Peyer's patch (tissue), 4 donors: Measurements from ENCODE around the gene TSGA10. TPM values are rescaled to one million over a fixed set of nuclear protein-coding genes. Genes with fewer than 3 reads are reported as not detected.
"Not testable (repeated sequence)": the region's sequence is repeated elsewhere in the genome, so short reads cannot be mapped to it uniquely, and the experiment has no call there.

Experiments used
- DNase-seq, 3 donors: peaks; one replicate each; pipeline ENCODE4 v3.0.0-alpha.2; 2017 to 2019
- H3K27ac ChIP-seq, 4 donors: fragments of 200-600 bp; sonication (generic); one replicate each; pipeline ENCODE4 v1.5.1; 2016 to 2019
- H3K27me3 ChIP-seq, 2 donors: fragments of 200-600 bp; sonication (generic); one replicate each; pipeline ENCODE4 v1.5.1; 2019
- H3K36me3 ChIP-seq, 3 donors: fragments of 200-600 bp; sonication (generic); one replicate each; pipeline ENCODE4 v1.5.1; 2016 to 2019
- H3K4me1 ChIP-seq, 4 donors: fragments of 200-600 bp; sonication (generic); one replicate each; pipeline ENCODE4 v1.5.1; 2016 to 2019
- H3K4me3 ChIP-seq, 4 donors: fragments of 200-600 bp; sonication (generic); 1 replicate in 3 of 4; 2 replicates in 1 of 4; pipeline ENCODE4 v1.5.1; 2016 to 2019; ENCODE audit warnings: mild to moderate bottlenecking in 1 of 4
- H3K9me3 ChIP-seq, 4 donors: fragments of 200-600 bp; sonication (generic); one replicate each; pipeline ENCODE4 v1.5.1; 2016 to 2019; ENCODE audit warnings: mild to moderate bottlenecking in 1 of 4
- POLR2A ChIP-seq, 2 donors: fragments of 450-650 bp; IDR thresholded peaks; one replicate each; pipeline ENCODE4 v1.5.1; 2017; ENCODE audit warnings: antibody characterized with exemption in 2 of 2, mild to moderate bottlenecking in 2 of 2, moderate library complexity in 2 of 2
- total RNA-seq, 4 donors: library from RNA; depleted of rRNA; stranded (reverse); fragments of >200 nt; gene quantifications; one replicate each; pipeline ENCODE4 v1.1.0, GENCODE V29; 2016
- TF ChIP-seq, protein P1 (sequence below), 6 experiments: fragments of 450-650 bp in 4 of 6; fragments of 200-600 bp in 2 of 6; sonication (generic) in 1 of 6; IDR thresholded peaks; one replicate each; pipeline ENCODE4 v1.5.1; 2017 to 2019; ENCODE audit warnings: antibody characterized with exemption in 6 of 6, mild to moderate bottlenecking in 3 of 6, moderate library complexity in 1 of 6

The TSGA10 gene
- total RNA-seq, 4 donors from 2014 or later: 6.7 to 21.5 (median 11.0) TPM

DNA sequence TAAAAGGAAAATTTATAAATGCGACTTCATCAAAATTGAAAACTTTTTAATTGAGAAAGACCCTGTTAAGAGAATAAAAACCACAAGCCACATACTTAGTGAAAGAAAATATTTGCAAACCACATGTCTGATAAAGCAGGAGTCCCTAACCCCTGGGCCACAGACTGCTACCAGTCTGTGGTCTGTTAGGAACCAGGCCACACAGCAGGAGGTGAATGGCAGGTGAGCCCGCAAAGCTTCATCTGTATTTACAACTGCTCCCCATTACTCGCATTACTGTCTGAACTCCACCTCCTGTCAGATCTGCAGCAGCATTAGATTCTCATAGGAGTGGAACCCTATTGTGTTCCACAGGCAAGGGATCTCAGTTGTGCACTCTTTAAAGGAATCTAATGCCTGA is 123.3 kb downstream of the TSGA10 start:
- no peak for TF ChIP-seq POLR2A (IDR thresholded peaks at IDR 0.05)
- TF ChIP-seq, protein P1, sequence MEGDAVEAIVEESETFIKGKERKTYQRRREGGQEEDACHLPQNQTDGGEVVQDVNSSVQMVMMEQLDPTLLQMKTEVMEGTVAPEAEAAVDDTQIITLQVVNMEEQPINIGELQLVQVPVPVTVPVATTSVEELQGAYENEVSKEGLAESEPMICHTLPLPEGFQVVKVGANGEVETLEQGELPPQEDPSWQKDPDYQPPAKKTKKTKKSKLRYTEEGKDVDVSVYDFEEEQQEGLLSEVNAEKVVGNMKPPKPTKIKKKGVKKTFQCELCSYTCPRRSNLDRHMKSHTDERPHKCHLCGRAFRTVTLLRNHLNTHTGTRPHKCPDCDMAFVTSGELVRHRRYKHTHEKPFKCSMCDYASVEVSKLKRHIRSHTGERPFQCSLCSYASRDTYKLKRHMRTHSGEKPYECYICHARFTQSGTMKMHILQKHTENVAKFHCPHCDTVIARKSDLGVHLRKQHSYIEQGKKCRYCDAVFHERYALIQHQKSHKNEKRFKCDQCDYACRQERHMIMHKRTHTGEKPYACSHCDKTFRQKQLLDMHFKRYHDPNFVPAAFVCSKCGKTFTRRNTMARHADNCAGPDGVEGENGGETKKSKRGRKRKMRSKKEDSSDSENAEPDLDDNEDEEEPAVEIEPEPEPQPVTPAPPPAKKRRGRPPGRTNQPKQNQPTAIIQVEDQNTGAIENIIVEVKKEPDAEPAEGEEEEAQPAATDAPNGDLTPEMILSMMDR (IDR thresholded peaks at IDR 0.05): no peak
- no peaks in the 10 kb centered on the region for H3K9me3 ChIP-seq
- DNase-seq: no peak
- no peak overlapping the region for H3K27ac ChIP-seq
- no peak overlapping the region for H3K4me3 ChIP-seq
- H3K4me1 ChIP-seq: no peaks in the 10 kb centered on the region
- H3K36me3 ChIP-seq: no peaks in the 10 kb centered on the region
- H3K27me3 ChIP-seq: no peaks in the 10 kb centered on the region

DNA sequence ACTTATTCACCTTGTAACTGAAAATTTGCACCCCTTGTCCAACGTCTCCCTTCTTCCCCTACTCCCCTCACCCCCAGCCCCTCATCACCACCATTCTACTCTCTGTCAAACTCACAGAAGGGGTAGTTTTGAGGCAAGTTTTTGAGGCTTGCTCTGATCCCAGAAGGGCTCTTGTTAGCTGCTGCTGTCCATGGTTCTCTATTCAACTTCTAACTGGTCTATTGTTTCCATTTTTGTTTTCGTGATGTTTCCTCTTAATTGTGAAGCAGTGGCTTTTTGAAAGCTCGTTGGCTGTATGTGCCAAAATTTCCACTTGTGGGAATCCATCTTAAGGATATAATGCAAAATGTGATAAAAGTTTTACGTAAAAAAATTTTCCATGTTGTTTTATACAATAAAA is 126.2 kb downstream of the TSGA10 start:
- Histone ChIP-seq H3K36me3 (no peaks in the 10 kb centered on the region), H3K27ac (no peak overlapping the region), H3K4me3 (no peak overlapping the region), H3K27me3 (no peaks in the 10 kb centered on the region), H3K9me3 (no peaks in the 10 kb centered on the region), H3K4me1 (no peaks in the 10 kb centered on the region)
- TF ChIP-seq, protein P1 (IDR thresholded peaks at IDR 0.05): no peak
- no peak for TF ChIP-seq POLR2A (IDR thresholded peaks at IDR 0.05)
- no peak for DNase-seq

DNA sequence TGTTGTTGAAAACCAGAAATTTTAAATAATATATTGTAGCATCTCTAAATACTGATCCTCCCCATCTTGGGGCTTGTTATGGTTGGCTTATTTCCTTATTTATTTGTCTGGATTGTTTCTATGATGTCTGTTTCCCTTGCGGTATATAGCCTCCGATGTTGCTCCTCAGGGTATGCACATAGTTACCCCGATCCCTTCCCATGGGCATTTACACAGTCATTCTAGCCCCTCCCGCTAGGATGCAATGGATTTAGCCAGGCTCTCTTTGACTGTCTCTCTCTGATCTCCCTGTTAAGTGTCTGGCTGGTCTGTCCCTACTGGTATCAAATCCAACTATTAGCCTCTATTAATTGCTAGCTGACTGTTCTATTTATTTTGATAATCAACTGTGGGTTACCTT is 126.9 kb downstream of the TSGA10 start:
- no peaks in the 10 kb centered on the region for H3K36me3 ChIP-seq
- no peaks in the 10 kb centered on the region for H3K27me3 ChIP-seq
- H3K4me3 ChIP-seq: no peak overlapping the region
- H3K27ac ChIP-seq: no peak overlapping the region
- no peak for DNase-seq
- no peak for TF ChIP-seq POLR2A (IDR thresholded peaks at IDR 0.05)
- H3K9me3 ChIP-seq: no peaks in the 10 kb centered on the region
- no peaks in the 10 kb centered on the region for H3K4me1 ChIP-seq

DNA sequence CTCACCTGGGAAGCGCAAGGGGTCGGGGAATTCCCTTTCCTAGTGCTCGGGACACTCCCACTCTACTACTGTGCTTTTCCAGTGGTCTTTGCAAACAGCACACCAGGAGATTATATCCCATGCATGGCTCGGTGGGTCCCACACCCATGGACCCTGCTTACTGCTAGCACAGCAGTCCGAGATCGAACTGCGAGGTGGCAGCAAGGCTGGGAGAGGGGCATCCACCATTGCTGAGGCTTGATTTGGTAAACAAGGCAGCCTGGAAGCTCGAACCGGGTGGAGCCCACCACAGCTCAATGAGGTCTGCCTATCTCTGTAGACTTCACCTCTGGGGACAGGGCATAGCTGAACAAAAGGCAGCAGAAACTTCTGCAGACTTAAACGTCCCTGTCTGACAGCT is 154.0 kb downstream of the TSGA10 start:
- no peak for DNase-seq
- Histone ChIP-seq H3K27ac (no peak overlapping the region), H3K4me1 (no peaks in the 10 kb centered on the region), H3K36me3 (no peaks in the 10 kb centered on the region), H3K27me3 (no peaks in the 10 kb centered on the region), H3K4me3 (no peak overlapping the region), H3K9me3 (no peaks in the 10 kb centered on the region)
- no peak for TF ChIP-seq POLR2A (IDR thresholded peaks at IDR 0.05)
- TF ChIP-seq, protein P1 (IDR thresholded peaks at IDR 0.05): no peak

DNA sequence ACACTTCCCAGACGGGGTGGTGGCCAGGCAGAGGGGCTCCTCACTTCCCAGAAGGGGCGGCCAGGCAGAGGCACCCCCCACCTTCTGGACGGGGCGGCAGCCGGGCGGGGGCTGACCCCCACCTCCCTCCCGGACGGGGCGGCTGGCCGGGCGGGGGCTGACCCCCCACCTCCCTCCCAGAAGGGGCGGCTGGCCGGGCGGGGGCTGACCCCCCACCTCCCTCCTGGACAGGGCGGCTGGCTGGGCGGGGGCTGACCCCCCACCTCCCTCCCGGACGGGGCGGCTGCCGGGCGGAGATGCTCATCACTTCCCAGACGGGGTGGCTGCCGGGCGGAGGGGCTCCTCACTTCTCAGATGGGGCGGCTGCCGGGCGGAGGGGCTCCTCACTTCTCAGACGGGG is 166.0 kb downstream of the TSGA10 start:
- not testable (repeated sequence) for H3K4me3 ChIP-seq, H3K27me3 ChIP-seq, H3K4me1 ChIP-seq, H3K36me3 ChIP-seq, H3K9me3 ChIP-seq, DNase-seq, H3K27ac ChIP-seq

DNA sequence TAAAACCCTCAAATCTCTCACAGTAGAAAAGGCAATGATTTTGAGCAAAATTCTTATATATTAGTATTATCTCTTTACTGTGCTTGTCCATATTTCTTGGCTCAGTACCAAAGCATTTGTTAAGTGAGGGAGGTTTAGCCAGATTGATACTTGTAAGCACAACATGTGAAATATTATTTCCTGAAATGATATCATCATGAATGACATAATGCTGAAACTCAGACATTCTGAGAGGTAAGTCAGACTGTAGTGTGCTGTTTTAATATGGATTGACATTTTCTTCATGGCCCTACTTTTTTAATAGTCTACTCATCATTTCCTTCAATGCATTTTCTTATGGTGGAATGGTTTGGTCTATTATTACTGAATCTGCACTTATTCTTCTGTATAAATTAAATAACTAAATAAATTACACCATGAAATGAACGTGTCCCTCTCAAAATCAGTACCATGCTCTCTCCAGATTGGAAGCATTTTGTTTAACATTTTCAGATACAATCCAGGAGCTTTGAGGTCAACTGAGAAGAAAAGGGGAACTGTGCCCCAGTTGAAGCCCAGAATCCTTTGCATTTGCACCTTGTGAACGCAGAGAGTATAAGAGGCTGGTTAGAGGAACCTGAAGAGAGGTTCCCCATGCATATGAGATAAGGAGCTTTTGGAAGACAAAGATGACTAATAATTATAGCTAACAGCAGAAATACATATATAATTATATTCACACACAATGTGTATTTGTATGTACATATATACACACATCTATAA is 168.7 kb downstream of the TSGA10 start:
- no peak overlapping the region for H3K4me3 ChIP-seq
- no peak overlapping the region for H3K27ac ChIP-seq
- no peaks in the 10 kb centered on the region for H3K4me1 ChIP-seq
- H3K36me3 ChIP-seq: no peaks in the 10 kb centered on the region
- TF ChIP-seq POLR2A (IDR thresholded peaks at IDR 0.05): no peak
- TF ChIP-seq, protein P1 (IDR thresholded peaks at IDR 0.05): no peak
- no peaks in the 10 kb centered on the region for H3K27me3 ChIP-seq
- no peak for DNase-seq
- no peaks in the 10 kb centered on the region for H3K9me3 ChIP-seq

DNA sequence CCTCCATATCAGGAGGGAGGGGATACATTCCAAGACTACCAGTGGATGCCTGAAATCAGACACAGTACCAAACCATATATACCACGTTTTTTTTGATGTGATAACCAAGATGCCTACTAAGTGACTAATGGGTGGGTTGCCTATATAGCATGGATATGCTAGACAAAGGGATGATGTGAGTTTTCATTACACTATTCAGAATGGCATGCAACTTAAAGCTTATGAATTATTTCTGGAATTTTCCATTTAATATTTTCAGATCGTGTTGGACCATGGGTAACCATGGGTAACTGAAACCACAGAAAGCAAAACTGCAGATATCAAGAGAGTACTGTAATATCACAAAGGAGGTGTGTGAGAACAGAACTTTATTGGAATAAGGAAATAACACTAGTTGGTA is 179.1 kb downstream of the TSGA10 start:
- H3K4me3 ChIP-seq: no peak overlapping the region
- H3K4me1 ChIP-seq: no peaks in the 10 kb centered on the region
- DNase-seq: no peak
- TF ChIP-seq, protein P1 (IDR thresholded peaks at IDR 0.05): no peak
- TF ChIP-seq POLR2A (IDR thresholded peaks at IDR 0.05): no peak
- H3K36me3 ChIP-seq: no peaks in the 10 kb centered on the region
- H3K9me3 ChIP-seq: peaks cover 0 to 9% (median 3%) of the 10 kb centered on the region in 4 donors
- H3K27me3 ChIP-seq: no peaks in the 10 kb centered on the region
- no peak overlapping the region for H3K27ac ChIP-seq
